HCT116 (cell line): Measurements from ENCODE around the gene LCN15.
"Not testable (repeated sequence)": the region's sequence is repeated elsewhere in the genome, so short reads cannot be mapped to it uniquely, and the experiment has no call there.

ENCODE experiments used
- EZH2 ChIP-seq: fragments of 200-600 bp; sonication (generic); IDR thresholded peaks from 2 replicates; pipeline ENCODE4 v1.6.1; 2017; ENCODE audit warnings: antibody characterized with exemption, mixed run types
- EZH2phosphoT487 ChIP-seq: fragments of 200-600 bp; IDR thresholded peaks from 2 replicates; pipeline ENCODE4 v1.6.1; 2018; ENCODE audit warnings: antibody characterized with exemption, borderline replicate concordance
- POLR2A ChIP-seq: IDR thresholded peaks from 2 replicates; pipeline ENCODE4 v1.7.0; 2011; ENCODE audit warnings: borderline replicate concordance; ENCODE audit not compliant: insufficient read depth, insufficient read length; ENCODE audit errors: extremely low read depth
- POLR2AphosphoS5 ChIP-seq: IDR thresholded peaks from 2 replicates; pipeline ENCODE4 v1.6.1; 2011; ENCODE audit warnings: mild to moderate bottlenecking, low read depth, low read length, moderate library complexity
- RAD21 ChIP-seq: IDR thresholded peaks from 2 replicates; pipeline ENCODE4 v1.6.1; 2012; ENCODE audit warnings: low read depth, mild to moderate bottlenecking
- SRF ChIP-seq: IDR thresholded peaks from 2 replicates; pipeline ENCODE4 v1.6.1; 2012; ENCODE audit warnings: low read depth
- TF ChIP-seq, protein P1 (sequence below): IDR thresholded peaks from 2 replicates; pipeline ENCODE4 v1.6.1; 2012
- TF ChIP-seq, protein P2 (sequence below), 3 experiments: fragments of 200-600 bp in 1 of 3; sonication (generic) in 1 of 3; IDR thresholded peaks in 2 of 3; conservative IDR thresholded peaks in 1 of 3; 2 replicates each; pipeline ENCODE4 v1.5.1; 2012 to 2017; ENCODE audit warnings: low read depth in 2 of 3, low read length in 2 of 3, antibody characterized with exemption in 1 of 3, borderline replicate concordance in 1 of 3, control low read depth in 1 of 3, mild to moderate bottlenecking in 1 of 3, mixed read lengths in 1 of 3, mixed run types in 1 of 3, moderate library complexity in 1 of 3; ENCODE audit not compliant: insufficient read depth in 1 of 3

DNA sequence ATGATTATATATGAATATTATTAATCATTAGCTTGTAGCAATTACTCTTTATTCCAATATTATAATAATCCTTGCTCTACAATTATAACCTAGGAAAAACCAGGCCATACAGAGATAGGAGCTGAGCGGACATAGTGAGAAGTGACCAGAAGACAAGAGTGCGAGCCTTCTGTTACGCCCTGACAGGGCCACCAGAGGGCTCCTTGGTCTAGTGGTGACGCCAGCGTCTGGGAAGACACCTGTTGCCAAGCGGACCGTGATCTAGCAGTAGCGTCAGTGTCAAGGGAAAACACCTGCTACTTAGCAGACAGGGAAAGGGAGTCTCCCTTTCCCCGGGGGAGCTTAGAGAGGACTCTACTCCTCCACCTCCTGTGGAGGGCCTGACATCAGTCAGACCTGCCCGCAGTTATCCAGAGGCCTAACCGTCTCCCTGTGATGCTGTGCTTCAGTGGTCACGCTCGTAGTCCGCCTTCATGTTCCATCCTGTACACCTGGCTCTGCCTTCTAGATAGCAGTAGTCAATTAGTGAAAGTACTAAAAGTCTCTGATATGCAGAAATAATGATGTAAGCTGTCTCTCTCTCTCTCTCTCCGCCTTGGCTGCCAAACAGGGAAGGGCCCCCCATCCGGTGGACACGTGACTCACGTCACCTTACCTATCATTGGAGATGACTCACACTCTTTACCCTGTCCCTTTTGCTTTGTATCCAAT is 2.2 kb upstream of the LCN15 start:
- TF ChIP-seq, protein P1, sequence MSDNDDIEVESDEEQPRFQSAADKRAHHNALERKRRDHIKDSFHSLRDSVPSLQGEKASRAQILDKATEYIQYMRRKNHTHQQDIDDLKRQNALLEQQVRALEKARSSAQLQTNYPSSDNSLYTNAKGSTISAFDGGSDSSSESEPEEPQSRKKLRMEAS = not testable (repeated sequence)
- not testable (repeated sequence) for TF ChIP-seq POLR2A, EZH2phosphoT487, RAD21, EZH2, POLR2AphosphoS5, SRF
- TF ChIP-seq, protein P2, sequence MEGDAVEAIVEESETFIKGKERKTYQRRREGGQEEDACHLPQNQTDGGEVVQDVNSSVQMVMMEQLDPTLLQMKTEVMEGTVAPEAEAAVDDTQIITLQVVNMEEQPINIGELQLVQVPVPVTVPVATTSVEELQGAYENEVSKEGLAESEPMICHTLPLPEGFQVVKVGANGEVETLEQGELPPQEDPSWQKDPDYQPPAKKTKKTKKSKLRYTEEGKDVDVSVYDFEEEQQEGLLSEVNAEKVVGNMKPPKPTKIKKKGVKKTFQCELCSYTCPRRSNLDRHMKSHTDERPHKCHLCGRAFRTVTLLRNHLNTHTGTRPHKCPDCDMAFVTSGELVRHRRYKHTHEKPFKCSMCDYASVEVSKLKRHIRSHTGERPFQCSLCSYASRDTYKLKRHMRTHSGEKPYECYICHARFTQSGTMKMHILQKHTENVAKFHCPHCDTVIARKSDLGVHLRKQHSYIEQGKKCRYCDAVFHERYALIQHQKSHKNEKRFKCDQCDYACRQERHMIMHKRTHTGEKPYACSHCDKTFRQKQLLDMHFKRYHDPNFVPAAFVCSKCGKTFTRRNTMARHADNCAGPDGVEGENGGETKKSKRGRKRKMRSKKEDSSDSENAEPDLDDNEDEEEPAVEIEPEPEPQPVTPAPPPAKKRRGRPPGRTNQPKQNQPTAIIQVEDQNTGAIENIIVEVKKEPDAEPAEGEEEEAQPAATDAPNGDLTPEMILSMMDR (IDR thresholded peaks at IDR 0.05 in 2 of 3, conservative IDR thresholded peaks at IDR 0.05 in 1 of 3; ENCODE audit: borderline replicate concordance in 1 of 3, insufficient read depth in 1 of 3, low read depth in 2 of 3, low read length in 2 of 3) = peak; percentile 15 to 24 (median 22); a peak in 4 of 6 replicates
